Gastroesophageal sphincter (tissue), 4 donors: ENCODE results near the gene LRRC75A. TPM values are rescaled to one million over a fixed set of nuclear protein-coding genes. Genes with fewer than 3 reads are reported as not detected.

Source experiments
- ATAC-seq: fragments of 150-250 bp; one replicate; pipeline ENCODE4 v1.9.1; 2016; ENCODE audit warnings: mild to moderate bottlenecking, moderate library complexity
- H3K27ac ChIP-seq, 4 donors: fragments of 200-600 bp; sonication (generic) in 3 of 4; 1 replicate in 3 of 4; 2 replicates in 1 of 4; pipeline ENCODE4 v1.5.1; 2016 to 2019
- H3K27me3 ChIP-seq: fragments of 200-600 bp; sonication (generic); one replicate; pipeline ENCODE4 v1.5.1; 2019
- H3K36me3 ChIP-seq, 2 donors: fragments of 200-600 bp; sonication (generic); one replicate each; pipeline ENCODE4 v1.5.1; 2019; ENCODE audit warnings: control low read depth in 1 of 2
- H3K4me1 ChIP-seq, 3 donors: fragments of 200-600 bp; sonication (generic); 1 replicate in 2 of 3; 2 replicates in 1 of 3; pipeline ENCODE4 v1.5.1; 2016 to 2019; ENCODE audit warnings: control low read depth in 2 of 3
- H3K4me3 ChIP-seq, 2 donors: fragments of 200-600 bp; sonication (generic); one replicate each; pipeline ENCODE4 v1.5.1; 2019; ENCODE audit warnings: mild to moderate bottlenecking in 1 of 2, moderate library complexity in 1 of 2
- H3K9me3 ChIP-seq, 3 donors: fragments of 200-600 bp; sonication (generic); one replicate each; pipeline ENCODE4 v1.5.1; 2017 to 2019; ENCODE audit warnings: control low read depth in 2 of 3
- CTCF ChIP-seq, 4 experiments: fragments of 200-600 bp in 2 of 4; fragments of 450-650 bp in 2 of 4; sonication (generic) in 1 of 4; IDR thresholded peaks; one replicate each; pipeline ENCODE4 v1.5.1; 2017 to 2019; ENCODE audit warnings: antibody characterized with exemption in 4 of 4, mild to moderate bottlenecking in 2 of 4, moderate library complexity in 2 of 4
- EP300 ChIP-seq: sonication (generic); formaldehyde crosslinking; IDR thresholded peaks from one replicate; pipeline ENCODE4 v1.6.1; 2017; ENCODE audit warnings: antibody characterized with exemption, mild to moderate bottlenecking
- POLR2A ChIP-seq, 2 donors: fragments of 450-650 bp; IDR thresholded peaks; one replicate each; pipeline ENCODE4 v1.6.1; 2017; ENCODE audit warnings: antibody characterized with exemption in 2 of 2, mild to moderate bottlenecking in 2 of 2, moderate library complexity in 1 of 2
- POLR2AphosphoS5 ChIP-seq: sonication (generic); formaldehyde crosslinking; IDR thresholded peaks from one replicate; pipeline ENCODE4 v1.6.1; 2017; ENCODE audit warnings: antibody characterized with exemption
- WGBS, 2 donors: methylation state at CpG; one replicate each; pipeline ENCODE4 v1.1.5; 2018; ENCODE audit warnings: low coverage in 1 of 2; 5-methylcytosine and 5-hydroxymethylcytosine counted together
- total RNA-seq, 4 donors: library from RNA; depleted of rRNA; stranded (reverse); fragments of >200 nt; gene quantifications; one replicate each; pipeline ENCODE4 v1.1.0, GENCODE V29; 2016

LRRC75A gene
- total RNA-seq, 4 donors from 2014 or later: 0.94 to 4.0 (median 2.3) TPM

GRCh38 chr17:16478649-16479048 lies 13.3 kb downstream of the LRRC75A start:
- peaks cover 0 to 14% (median 4%) of the 10 kb centered on the region in 3 donors for H3K4me1 ChIP-seq
- no peaks in the 10 kb centered on the region for H3K36me3 ChIP-seq
- 60 to 80% methylated on average over 1 to 3 of the region's 6 CpGs for WGBS, 2 donors
- H3K27ac ChIP-seq: peak overlapping the region in 1 of 4 donors; percentile 43
- no peak overlapping the region for H3K4me3 ChIP-seq
- no peaks in the 10 kb centered on the region for H3K9me3 ChIP-seq
- no peaks in the 10 kb centered on the region for H3K27me3 ChIP-seq
- ATAC-seq: no peak
- TF ChIP-seq POLR2AphosphoS5 (no peak), CTCF (IDR thresholded peaks at IDR 0.05) (no peak), EP300 (no peak), POLR2A (IDR thresholded peaks at IDR 0.05) (no peak)

GRCh38 chr17:16477666-16478065 lies 14.3 kb downstream of the LRRC75A start:
- H3K27ac ChIP-seq: peak overlapping the region in 3 of 4 donors; percentile 60 to 80 (median 71)
- ATAC-seq: peak; percentile 4
- no peak for TF ChIP-seq CTCF (IDR thresholded peaks at IDR 0.05)

GRCh38 chr17:16477255-16477654 lies 14.7 kb downstream of the LRRC75A start:
- peak overlapping the region in 3 of 4 donors; percentile 60 to 80 (median 71) for H3K27ac ChIP-seq

More at GRCh38 chr17:16477666-16478065, 14.3 kb downstream of the LRRC75A start:
- H3K4me3 ChIP-seq: no peak overlapping the region
- peaks cover 0 to 14% (median 4%) of the 10 kb centered on the region in 3 donors for H3K4me1 ChIP-seq
- WGBS, 2 donors: 61% methylated on average over 3 of the region's 8 CpGs; no CpG with 5 or more reads in 1 of the 2 donors
- no peaks in the 10 kb centered on the region for H3K27me3 ChIP-seq
- H3K36me3 ChIP-seq: no peaks in the 10 kb centered on the region
- no peaks in the 10 kb centered on the region for H3K9me3 ChIP-seq

GRCh38 chr17:16475179-16475704 lies 16.8 kb downstream of the LRRC75A start:
- 64 to 92% methylated on average over 2 to 3 of the region's 4 CpGs for WGBS, 2 donors
- no peaks in the 10 kb centered on the region for H3K27me3 ChIP-seq
- no peaks in the 10 kb centered on the region for H3K36me3 ChIP-seq
- no peak overlapping the region for H3K4me3 ChIP-seq
- TF ChIP-seq CTCF (IDR thresholded peaks at IDR 0.05): no peak
- no peak for TF ChIP-seq POLR2A (IDR thresholded peaks at IDR 0.05)
- no peak for TF ChIP-seq EP300
- TF ChIP-seq POLR2AphosphoS5: no peak
- H3K4me1 ChIP-seq: peaks cover 0 to 19% (median 7%) of the 10 kb centered on the region in 3 donors
- H3K27ac ChIP-seq: no peak overlapping the region
- H3K9me3 ChIP-seq: no peaks in the 10 kb centered on the region
- ATAC-seq: no peak

More at GRCh38 chr17:16477255-16477654, 14.7 kb downstream of the LRRC75A start:
- Histone ChIP-seq H3K27me3 (no peaks in the 10 kb centered on the region), H3K4me3 (no peak overlapping the region), H3K4me1 (peaks cover 0 to 14% (median 4%) of the 10 kb centered on the region in 3 donors), H3K36me3 (no peaks in the 10 kb centered on the region), H3K9me3 (no peaks in the 10 kb centered on the region)
- WGBS, 2 donors: 15 to 40% methylated on average over 2 to 4 of the region's 5 CpGs
- TF ChIP-seq POLR2A (IDR thresholded peaks at IDR 0.05) (no peak), POLR2AphosphoS5 (no peak), EP300 (no peak), CTCF (IDR thresholded peaks at IDR 0.05) (no peak)
- peak; percentile 93 for ATAC-seq

- TF ChIP-seq CTCF (IDR thresholded peaks at IDR 0.05): no peak
- no peak for TF ChIP-seq POLR2AphosphoS5
- TF ChIP-seq POLR2A (IDR thresholded peaks at IDR 0.05): no peak
- no peak for TF ChIP-seq EP300
- no peaks in the 10 kb centered on the region for H3K27me3 ChIP-seq
- 64 to 87% methylated on average over 7 to 8 of the region's 13 CpGs for WGBS, 2 donors
- ATAC-seq: no peak
- H3K36me3 ChIP-seq: no peaks in the 10 kb centered on the region
- H3K9me3 ChIP-seq: no peaks in the 10 kb centered on the region
- H3K4me1 ChIP-seq: peaks cover 0 to 26% (median 12%) of the 10 kb centered on the region in 3 donors
- H3K27ac ChIP-seq: no peak overlapping the region
- no peak overlapping the region for H3K4me3 ChIP-seq
These were observed 17.8 kb downstream of the LRRC75A start for GRCh38 chr17:16474012-16474725.
